Endodermal cell (in vitro differentiated cells): ENCODE results near the gene ARHGAP26. TPM values are rescaled to one million over a fixed set of nuclear protein-coding genes. Genes with fewer than 3 reads are reported as not detected.

Experiments used
- DNase-seq: peaks from one replicate; pipeline ENCODE4 v3.0.0-alpha.2; 2017
- H3K27ac ChIP-seq: 2 replicates; pipeline ENCODE4 v1.5.1; 2013; ENCODE audit warnings: mild to moderate bottlenecking, low read depth, low read length, moderate library complexity
- H3K27me3 ChIP-seq: 2 replicates; pipeline ENCODE4 v1.6.1; 2013; ENCODE audit warnings: mild to moderate bottlenecking, low read length, moderate library complexity; ENCODE audit not compliant: insufficient read depth, control insufficient read depth, poor library complexity, severe bottlenecking
- H3K36me3 ChIP-seq: 2 replicates; pipeline ENCODE4 v1.7.0; 2013; ENCODE audit warnings: mild to moderate bottlenecking, low read length, moderate library complexity; ENCODE audit not compliant: control insufficient read depth, insufficient read depth
- H3K4me1 ChIP-seq: one replicate; pipeline ENCODE4 v1.7.0; 2013; ENCODE audit warnings: low read length; ENCODE audit not compliant: control insufficient read depth, insufficient read depth
- H3K4me3 ChIP-seq: 2 replicates; pipeline ENCODE4 v1.5.1; 2013; ENCODE audit warnings: mild to moderate bottlenecking, low read length, moderate library complexity
- H3K9ac ChIP-seq: 2 replicates; pipeline ENCODE4 v1.6.1; 2013; ENCODE audit warnings: mild to moderate bottlenecking, low read length, moderate library complexity; ENCODE audit not compliant: poor library complexity, severe bottlenecking; ENCODE audit errors: extremely low read depth
- H3K9me3 ChIP-seq: 2 replicates; pipeline ENCODE4 v1.6.1; 2013; ENCODE audit warnings: mild to moderate bottlenecking, low read length, moderate library complexity; ENCODE audit not compliant: control insufficient read depth
- H3K27ac Mint-ChIP-seq: 2 replicates; pipeline ENCODE4 v1.8.0; 2020; ENCODE audit warnings: mixed read lengths
- H3K27me3 Mint-ChIP-seq: 2 replicates; pipeline ENCODE4 v1.8.0; 2021; ENCODE audit warnings: mild to moderate bottlenecking, mixed read lengths; ENCODE audit not compliant: insufficient read depth
- H3K36me3 Mint-ChIP-seq: 2 replicates; pipeline ENCODE4 v1.8.0; 2020; ENCODE audit warnings: low read depth, mixed read lengths
- H3K4me1 Mint-ChIP-seq: 2 replicates; pipeline ENCODE4 v1.8.0; 2020; ENCODE audit warnings: mixed read lengths
- H3K4me3 Mint-ChIP-seq: 2 replicates; pipeline ENCODE4 v1.8.0; 2020; ENCODE audit warnings: mild to moderate bottlenecking, moderate library complexity, mixed read lengths
- H3K9me3 Mint-ChIP-seq: 2 replicates; pipeline ENCODE4 v1.8.0; 2020; ENCODE audit warnings: mild to moderate bottlenecking, mixed read lengths
- WGBS, 2 experiments: methylation state at CpG; one replicate each; pipeline versions ENCODE4 v1.1.5 to v1.1.7; 2013; ENCODE audit warnings: missing lambda C conversion rate in 2 of 2, mixed read lengths in 1 of 2; ENCODE audit not compliant: insufficient coverage in 1 of 2, insufficient read length in 1 of 2; 5-methylcytosine and 5-hydroxymethylcytosine counted together
- total RNA-seq, 2 donors: library from RNA; stranded (reverse); fragmentation: NEBNext Ultra II Directional in 1 of 2; extraction: Animal tissue kit (Norgen Biotek cat#: 25700) in 1 of 2; gene quantifications; 2 replicates in 1 of 2; 3 replicates in 1 of 2; pipeline ENCODE4 v1.2.1, GENCODE V29; 2021
- TF ChIP-seq, protein P1 (sequence below): fragments of 200-600 bp; sonication (generic); conservative IDR thresholded peaks from 2 replicates; pipeline ENCODE4 v1.5.0; 2021; ENCODE audit warnings: antibody characterized with exemption, mild to moderate bottlenecking

ARHGAP26 gene
- total RNA-seq, 2 donors from 2014 or later = 49.2 to 60.5 TPM

GRCh38 chr5:142811866-142812557 lies 41.8 kb downstream of the ARHGAP26 start:
- no peak overlapping the region for H3K9ac ChIP-seq
- no peaks in the 10 kb centered on the region for H3K27me3 ChIP-seq
- no peak for DNase-seq
- H3K4me1 ChIP-seq = peaks cover 2% of the 10 kb centered on the region
- H3K9me3 ChIP-seq = no peaks in the 10 kb centered on the region
- WGBS, 2 experiments = 92 to 97% methylated on average over 4 to 10 of the region's 10 CpGs
- Mint-ChIP-seq H3K4me3 (no peak overlapping the region), H3K4me1 (peaks cover 34% of the 10 kb centered on the region), H3K9me3 (no peaks in the 10 kb centered on the region), H3K27me3 (no peaks in the 10 kb centered on the region), H3K36me3 (peaks cover 3% of the 10 kb centered on the region), H3K27ac (no peak overlapping the region)
- H3K27ac ChIP-seq = no peak overlapping the region
- no peaks in the 10 kb centered on the region for H3K36me3 ChIP-seq
- no peak overlapping the region for H3K4me3 ChIP-seq
- TF ChIP-seq, protein P1, sequence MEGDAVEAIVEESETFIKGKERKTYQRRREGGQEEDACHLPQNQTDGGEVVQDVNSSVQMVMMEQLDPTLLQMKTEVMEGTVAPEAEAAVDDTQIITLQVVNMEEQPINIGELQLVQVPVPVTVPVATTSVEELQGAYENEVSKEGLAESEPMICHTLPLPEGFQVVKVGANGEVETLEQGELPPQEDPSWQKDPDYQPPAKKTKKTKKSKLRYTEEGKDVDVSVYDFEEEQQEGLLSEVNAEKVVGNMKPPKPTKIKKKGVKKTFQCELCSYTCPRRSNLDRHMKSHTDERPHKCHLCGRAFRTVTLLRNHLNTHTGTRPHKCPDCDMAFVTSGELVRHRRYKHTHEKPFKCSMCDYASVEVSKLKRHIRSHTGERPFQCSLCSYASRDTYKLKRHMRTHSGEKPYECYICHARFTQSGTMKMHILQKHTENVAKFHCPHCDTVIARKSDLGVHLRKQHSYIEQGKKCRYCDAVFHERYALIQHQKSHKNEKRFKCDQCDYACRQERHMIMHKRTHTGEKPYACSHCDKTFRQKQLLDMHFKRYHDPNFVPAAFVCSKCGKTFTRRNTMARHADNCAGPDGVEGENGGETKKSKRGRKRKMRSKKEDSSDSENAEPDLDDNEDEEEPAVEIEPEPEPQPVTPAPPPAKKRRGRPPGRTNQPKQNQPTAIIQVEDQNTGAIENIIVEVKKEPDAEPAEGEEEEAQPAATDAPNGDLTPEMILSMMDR = no peak

DNA sequence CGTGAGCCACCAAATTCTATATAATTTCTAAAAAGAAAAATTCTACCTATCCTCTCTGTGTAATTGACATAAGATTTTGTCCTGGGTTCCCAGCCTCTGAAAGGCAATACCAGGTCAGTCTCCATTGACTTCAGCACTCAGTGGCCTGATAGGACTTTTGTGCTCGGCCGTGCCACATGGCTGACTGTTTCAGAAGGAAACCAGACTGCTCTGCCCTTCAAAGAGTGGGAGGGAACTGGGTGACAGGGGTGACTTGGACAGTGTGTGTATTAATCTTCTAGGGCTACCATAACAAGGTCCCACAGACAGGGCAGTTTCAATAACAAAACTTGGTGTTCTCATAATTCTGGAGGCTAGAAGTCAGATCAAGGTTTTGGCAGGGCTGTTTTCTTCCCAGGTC lies 43.0 kb downstream of the ARHGAP26 start:
- WGBS, 2 experiments = 88 to 100% methylated on average over 1 to 3 of the region's 3 CpGs
- no peaks in the 10 kb centered on the region for H3K27me3 ChIP-seq
- Mint-ChIP-seq H3K27me3 (no peaks in the 10 kb centered on the region), H3K4me1 (peaks cover 40% of the 10 kb centered on the region), H3K4me3 (no peak overlapping the region), H3K9me3 (no peaks in the 10 kb centered on the region), H3K27ac (peak overlapping the region; percentile 46), H3K36me3 (peaks cover 3% of the 10 kb centered on the region)
- H3K4me1 ChIP-seq = peaks cover 1% of the 10 kb centered on the region
- TF ChIP-seq, protein P1 = no peak
- H3K9me3 ChIP-seq = no peaks in the 10 kb centered on the region
- no peaks in the 10 kb centered on the region for H3K36me3 ChIP-seq
- no peak overlapping the region for H3K27ac ChIP-seq
- no peak overlapping the region for H3K9ac ChIP-seq
- no peak overlapping the region for H3K4me3 ChIP-seq
- no peak for DNase-seq

DNA sequence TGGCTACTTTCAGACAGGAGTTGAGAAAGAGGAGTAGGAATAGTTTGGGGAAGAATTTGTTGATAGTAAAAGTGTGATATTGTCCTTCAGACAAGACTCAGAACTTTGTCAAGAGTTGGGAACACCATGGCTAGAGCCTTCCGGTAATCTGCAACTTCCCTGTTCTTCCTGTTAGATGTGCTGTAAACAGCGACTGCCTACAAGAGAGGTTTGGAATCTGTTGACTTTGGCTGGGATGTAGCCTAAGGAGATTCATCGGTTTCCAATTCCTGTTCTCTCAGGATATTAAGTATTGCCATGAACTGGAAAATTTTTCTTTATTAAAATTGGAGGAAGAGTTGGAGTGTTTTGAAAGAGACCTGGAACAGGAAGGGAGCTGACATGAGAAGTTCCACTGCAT lies 43.9 kb downstream of the ARHGAP26 start:
- WGBS, 2 experiments = 91 to 93% methylated on average over 3 of the region's 3 CpGs
- Histone ChIP-seq H3K4me1 (peaks cover 5% of the 10 kb centered on the region), H3K27me3 (no peaks in the 10 kb centered on the region), H3K9ac (no peak overlapping the region), H3K9me3 (no peaks in the 10 kb centered on the region), H3K4me3 (no peak overlapping the region), H3K27ac (no peak overlapping the region), H3K36me3 (no peaks in the 10 kb centered on the region)
- TF ChIP-seq, protein P1 = no peak
- H3K9me3 Mint-ChIP-seq = no peaks in the 10 kb centered on the region
- peaks cover 3% of the 10 kb centered on the region for H3K36me3 Mint-ChIP-seq
- no peak overlapping the region for H3K27ac Mint-ChIP-seq
- H3K4me3 Mint-ChIP-seq = no peak overlapping the region
- DNase-seq = no peak
- H3K4me1 Mint-ChIP-seq = peaks cover 47% of the 10 kb centered on the region
- H3K27me3 Mint-ChIP-seq = no peaks in the 10 kb centered on the region
